ENCODE data around the gene KAT2A.

KAT2A gene

DNA sequence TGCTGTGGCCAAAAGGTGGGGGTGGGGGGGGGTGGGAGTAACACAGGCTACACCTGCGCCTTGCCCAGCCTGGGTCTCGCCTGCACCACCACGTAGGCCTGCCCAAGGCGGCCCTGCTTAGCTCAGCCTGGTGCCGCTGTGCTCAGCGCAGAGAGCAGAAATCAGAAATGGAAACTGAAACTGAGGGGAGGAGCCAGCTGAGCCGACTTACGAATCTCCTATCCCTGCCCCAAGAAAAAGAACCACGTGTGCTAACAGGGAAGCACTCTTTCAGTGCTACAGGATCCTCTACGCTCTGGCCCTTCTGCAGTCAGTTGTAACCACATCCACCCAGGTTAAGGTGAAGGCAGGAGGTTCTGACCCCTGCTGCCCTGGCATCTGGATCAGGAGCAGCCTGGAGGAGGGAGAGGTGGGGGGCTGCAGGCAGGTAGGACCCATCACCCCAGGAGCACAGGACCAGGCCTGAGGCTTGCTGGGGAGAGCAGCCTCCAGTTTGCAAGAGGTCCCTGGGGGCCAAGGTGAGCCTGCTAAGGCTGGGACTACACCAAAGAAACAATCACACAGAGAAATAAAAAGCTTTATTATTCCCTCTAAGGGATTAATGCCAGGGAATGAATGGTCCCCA is 8.5 kb downstream of the KAT2A start, which contains the start of gene DHX58:
Gene DHX58, minus strand, starts transcription at position 163 of the 625 bp plus-strand sequence. CDS start 822 bp downstream, outside the sequence.
- Histone ChIP-seq H3K9ac (ENCODE audit: low read depth, low read length) (no peak within 1 kb of the TSS), H3K36me3 (ENCODE audit: insufficient read depth, low read length) (no peaks in the 10 kb centered on the region), H3K9me3 (ENCODE audit: control insufficient read depth, insufficient read depth, low read length) (no peaks in the 10 kb centered on the region), H3K4me1 (ENCODE audit: insufficient read depth, low read length) (peaks cover 9% of the 10 kb centered on the region; the same call in 1 of the 2 replicates)

DNA sequence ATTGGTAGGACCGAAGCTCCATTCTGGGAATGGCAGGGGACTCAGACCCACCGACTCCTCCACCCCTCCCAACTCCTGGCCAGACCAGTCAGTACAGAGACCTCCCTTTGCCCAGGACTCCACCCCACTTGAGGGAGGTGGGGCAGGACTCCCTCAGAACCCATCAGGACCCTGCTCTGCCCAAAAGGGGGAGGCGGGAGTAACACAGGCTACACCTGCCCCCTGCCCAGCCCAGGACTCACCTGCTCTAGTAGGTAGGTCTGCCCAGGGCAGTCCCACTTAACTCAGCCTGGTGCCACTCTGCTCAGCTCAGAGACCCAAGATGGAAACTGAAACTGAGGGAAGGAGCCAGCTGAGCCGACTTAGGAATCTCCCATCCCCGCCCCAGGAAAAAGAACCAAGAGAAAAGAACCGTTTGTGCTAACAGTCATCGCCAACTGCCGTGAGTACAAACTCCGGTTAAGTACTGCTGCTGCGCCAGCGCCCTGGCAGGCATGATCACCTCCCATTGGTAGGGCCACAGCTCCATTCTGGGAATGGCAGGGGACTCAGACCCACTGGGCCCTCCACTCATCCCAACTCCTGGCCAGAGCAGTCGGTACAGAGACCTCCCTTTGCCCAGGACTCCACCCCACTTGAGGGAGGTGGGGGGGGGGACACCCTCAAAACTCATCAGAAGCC is 9.2 kb downstream of the KAT2A start:
- Histone ChIP-seq H3K4me1 (ENCODE audit: insufficient read depth, low read length) (peaks cover 9% of the 10 kb centered on the region; the same call in 1 of the 2 replicates), H3K36me3 (ENCODE audit: insufficient read depth, low read length) (no peaks in the 10 kb centered on the region), H3K9me3 (ENCODE audit: control insufficient read depth, insufficient read depth, low read length) (no peaks in the 10 kb centered on the region), H3K9ac (ENCODE audit: low read depth, low read length) (no peak overlapping the region)

DNA sequence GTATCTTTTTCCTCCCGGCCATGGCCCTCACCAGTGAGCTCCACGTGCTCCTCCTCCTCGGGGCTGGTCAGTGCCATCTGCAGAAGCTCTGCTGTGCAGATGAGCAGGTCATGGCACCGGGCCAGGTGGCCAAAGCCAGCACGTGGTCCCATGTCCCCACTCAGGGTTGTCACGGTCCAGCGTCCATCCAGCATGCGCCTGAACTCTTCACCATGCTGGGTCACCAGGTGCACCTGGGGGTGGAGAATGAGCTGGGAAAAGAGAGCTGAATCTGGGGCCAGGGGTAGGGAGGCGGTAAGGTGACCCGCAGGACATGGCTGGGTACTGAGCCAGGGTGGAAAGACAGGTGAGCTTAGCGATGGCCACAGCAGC is 9.9 kb downstream of the KAT2A start:
- H3K9ac ChIP-seq (ENCODE audit: low read depth, low read length), result no peak overlapping the region
- H3K4me1 ChIP-seq (ENCODE audit: insufficient read depth, low read length), result peaks cover 9% of the 10 kb centered on the region; the same call in 1 of the 2 replicates
- H3K36me3 ChIP-seq (ENCODE audit: insufficient read depth, low read length), result no peaks in the 10 kb centered on the region
- no peaks in the 10 kb centered on the region for H3K9me3 ChIP-seq (ENCODE audit: control insufficient read depth, insufficient read depth, low read length)

DNA sequence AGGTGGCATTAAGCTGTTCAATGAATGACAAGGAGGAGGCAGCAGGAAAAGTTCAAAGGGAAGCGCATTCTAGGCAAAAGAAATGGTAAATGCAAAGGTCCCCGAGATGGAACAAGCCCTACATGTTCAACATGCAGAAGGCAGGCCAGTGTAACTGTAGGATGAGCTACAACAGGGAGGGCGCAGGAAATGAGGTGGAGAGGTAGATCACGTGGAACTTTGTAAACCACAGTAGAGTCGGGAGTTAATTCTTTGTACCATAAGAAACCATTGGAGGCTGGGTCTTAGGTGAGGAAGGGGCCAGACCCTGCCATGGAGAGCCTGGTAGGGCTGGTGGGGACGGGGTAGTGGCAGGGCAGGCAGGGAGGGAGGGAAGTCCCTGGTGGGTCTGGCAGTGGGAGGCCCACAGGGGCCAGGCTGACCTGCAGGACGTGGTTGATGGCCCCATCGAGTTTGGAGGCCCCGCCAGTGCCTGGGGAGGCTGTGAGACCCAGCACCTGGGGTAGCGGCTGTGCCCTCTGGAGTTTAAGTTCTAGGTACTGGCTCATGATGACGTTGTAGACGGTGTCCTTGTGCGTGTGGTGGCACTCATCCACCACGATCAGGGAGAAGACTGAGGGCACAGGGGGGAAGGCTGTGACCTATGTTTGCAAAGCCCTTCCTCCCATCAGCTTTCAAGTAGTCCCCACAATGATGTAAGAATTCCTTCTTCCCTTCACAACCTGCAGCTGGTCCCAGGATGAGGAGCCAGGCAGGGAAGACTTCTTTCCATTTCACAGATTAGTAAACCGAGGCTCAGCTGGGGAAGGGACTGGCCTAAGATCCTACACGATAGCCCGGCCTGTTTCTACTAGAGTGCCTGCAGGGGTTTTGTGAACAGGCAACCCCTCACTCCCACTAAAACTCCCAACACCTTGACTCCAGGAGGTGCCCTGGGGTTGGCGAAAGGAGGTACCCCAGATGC is 10.6 kb downstream of the KAT2A start:
- Histone ChIP-seq H3K4me1 (ENCODE audit: insufficient read depth, low read length) (peaks cover 9% of the 10 kb centered on the region; the same call in 1 of the 2 replicates), H3K9me3 (ENCODE audit: control insufficient read depth, insufficient read depth, low read length) (no peaks in the 10 kb centered on the region), H3K9ac (ENCODE audit: low read depth, low read length) (no peak overlapping the region), H3K36me3 (ENCODE audit: insufficient read depth, low read length) (no peaks in the 10 kb centered on the region)

DNA sequence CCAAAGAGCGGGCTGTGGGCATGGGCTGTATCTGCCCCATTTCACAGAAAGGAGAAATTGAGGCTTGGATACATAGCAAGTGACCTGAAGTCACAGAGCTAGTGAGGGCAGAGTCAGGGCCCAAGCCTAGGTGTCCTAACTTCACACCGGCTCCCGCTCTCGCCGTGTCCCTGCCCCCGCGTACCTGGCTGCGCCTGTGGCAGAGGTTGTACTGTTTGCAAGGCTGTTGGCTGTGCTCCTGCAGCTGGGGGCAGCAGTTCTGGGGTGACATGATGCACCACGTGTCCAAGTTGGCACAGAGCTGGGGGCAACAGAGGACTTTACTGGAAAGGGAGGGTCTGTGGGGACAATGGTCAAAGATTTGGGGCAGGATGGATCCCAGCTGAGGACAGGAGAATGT is 12.1 kb downstream of the KAT2A start:
- Histone ChIP-seq H3K36me3 (ENCODE audit: insufficient read depth, low read length) (no peaks in the 10 kb centered on the region), H3K9ac (ENCODE audit: low read depth, low read length) (no peak overlapping the region), H3K4me1 (ENCODE audit: insufficient read depth, low read length) (peaks cover 9% of the 10 kb centered on the region; the same call in 1 of the 2 replicates), H3K9me3 (ENCODE audit: control insufficient read depth, insufficient read depth, low read length) (no peaks in the 10 kb centered on the region)

DNA sequence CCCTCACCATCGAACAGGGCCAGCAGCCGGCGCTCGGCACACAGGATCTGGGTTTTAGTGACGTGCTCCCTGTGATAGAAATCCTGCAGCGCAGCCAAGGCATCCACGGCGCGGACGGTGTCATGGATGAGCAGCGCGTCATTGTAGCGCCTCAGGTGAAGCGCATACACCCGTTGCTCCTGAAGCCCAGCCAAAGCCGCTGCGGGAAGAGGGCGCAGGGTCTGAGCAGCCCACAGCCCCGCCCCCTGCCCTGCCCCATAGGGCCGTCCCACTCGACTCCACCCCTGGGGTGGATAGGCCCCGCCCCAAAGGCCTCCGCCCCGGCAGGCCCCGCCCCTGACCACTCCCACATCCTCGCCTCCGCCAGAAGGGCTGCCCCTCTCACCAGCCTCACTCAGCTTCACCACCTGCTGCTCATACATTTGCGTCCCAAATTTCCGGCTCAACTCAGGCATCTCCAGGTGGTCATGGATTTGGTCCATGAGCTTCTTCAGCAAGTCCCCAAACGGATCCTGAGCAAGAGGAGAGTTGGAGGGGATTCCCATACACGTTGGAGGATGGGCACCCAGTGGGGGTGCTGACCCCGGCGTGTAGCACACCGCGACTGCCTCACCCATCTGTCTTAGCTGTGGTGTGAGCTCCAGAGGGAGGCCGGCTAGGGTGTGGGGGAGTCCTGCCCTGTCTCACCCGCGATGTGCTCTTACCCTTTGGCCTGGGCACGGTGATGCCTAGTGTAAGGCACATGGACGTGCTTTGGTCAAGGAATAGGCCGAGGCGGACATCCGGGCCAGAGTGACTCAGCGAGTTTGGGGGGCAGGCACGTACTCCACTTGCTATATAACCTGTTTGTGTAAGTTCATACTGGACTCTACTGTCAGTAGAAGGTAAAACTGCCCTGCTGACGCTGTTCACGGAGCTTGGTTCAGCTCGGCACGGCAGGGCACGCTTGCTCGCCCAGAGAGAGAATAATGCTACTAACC is 13.3 kb downstream of the KAT2A start:
- H3K9ac ChIP-seq (ENCODE audit: low read depth, low read length), result peak overlapping the region; percentile 37; the same call in 1 of the 2 replicates
- H3K9me3 ChIP-seq (ENCODE audit: control insufficient read depth, insufficient read depth, low read length), result no peaks in the 10 kb centered on the region
- H3K4me1 ChIP-seq (ENCODE audit: insufficient read depth, low read length), result peaks cover 9% of the 10 kb centered on the region; the same call in 1 of the 2 replicates
- no peaks in the 10 kb centered on the region for H3K36me3 ChIP-seq (ENCODE audit: insufficient read depth, low read length)

DNA sequence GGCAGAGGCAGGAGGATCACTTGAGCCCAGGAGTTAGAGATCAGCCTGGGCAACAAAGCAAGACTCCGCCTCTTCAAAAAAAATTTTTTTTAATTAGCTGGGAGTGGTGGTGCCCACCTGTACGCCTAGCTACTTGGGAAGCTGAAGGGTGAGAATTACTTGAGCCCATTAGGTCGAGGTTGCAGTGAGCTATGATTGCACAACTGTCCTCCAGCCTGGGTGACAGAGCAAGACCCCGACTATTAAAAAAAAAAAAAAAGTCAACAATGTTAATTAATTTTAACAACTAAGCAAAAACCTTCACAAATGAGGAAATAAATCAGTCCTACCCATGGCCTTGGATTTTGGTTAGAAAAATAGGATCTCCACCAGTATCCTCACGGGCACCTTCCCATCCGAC is 14.0 kb downstream of the KAT2A start:
- H3K4me1 ChIP-seq (ENCODE audit: insufficient read depth, low read length), result peaks cover 6% of the 10 kb centered on the region; the same call in 1 of the 2 replicates
- H3K9ac ChIP-seq (ENCODE audit: low read depth, low read length), result peak overlapping the region; percentile 37; the same call in 1 of the 2 replicates
- no peaks in the 10 kb centered on the region for H3K9me3 ChIP-seq (ENCODE audit: control insufficient read depth, insufficient read depth, low read length)

DNA sequence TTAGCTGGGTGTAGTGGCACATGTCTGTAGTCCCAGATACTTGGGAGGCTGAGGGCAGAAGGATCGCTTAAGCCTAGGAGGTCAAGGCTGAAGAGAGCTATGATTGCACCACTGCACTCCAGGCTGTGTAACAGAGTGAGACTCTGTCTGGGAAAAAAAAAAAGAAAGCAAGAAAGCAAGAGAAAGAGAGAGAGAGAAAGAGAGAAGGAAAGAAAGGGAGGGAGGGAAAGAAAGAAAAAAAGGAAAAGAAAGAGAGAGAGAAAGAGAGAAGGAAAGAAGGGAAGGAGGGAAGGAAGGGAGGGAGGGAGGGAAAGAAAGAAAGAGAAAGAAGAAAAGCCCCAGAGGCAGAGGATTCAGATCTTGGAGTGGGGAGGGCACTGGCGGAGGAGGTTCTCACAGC is 15.2 kb downstream of the KAT2A start:
- Histone ChIP-seq H3K4me1 (ENCODE audit: insufficient read depth, low read length) (peaks cover 6% of the 10 kb centered on the region; the same call in 1 of the 2 replicates), H3K9ac (ENCODE audit: low read depth, low read length) (no peak overlapping the region), H3K9me3 (ENCODE audit: control insufficient read depth, insufficient read depth, low read length) (no peaks in the 10 kb centered on the region), H3K36me3 (ENCODE audit: insufficient read depth, low read length) (no peaks in the 10 kb centered on the region)

More for the DNA sequence above, 14.0 kb downstream of the KAT2A start:
- H3K36me3 ChIP-seq (ENCODE audit: insufficient read depth, low read length), result no peaks in the 10 kb centered on the region

DNA sequence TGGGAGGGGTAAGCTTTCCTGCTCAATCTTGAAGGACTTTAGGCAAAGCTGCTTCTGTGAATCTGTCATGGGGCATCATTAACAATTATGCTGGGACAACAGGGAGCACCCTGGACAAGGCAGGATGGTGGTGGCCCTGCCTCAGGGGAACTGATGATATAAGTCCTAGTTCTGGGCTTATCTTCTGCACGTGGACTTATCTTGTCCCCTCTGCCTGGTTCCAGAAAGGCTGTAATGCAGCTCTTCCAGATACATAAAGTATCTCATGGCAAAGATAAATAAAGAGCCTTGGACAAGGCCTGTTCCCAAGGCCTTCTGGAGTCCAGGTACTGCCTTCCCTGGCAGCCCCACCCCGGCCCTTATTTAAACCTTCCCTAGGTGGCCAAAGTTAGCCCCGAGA is 16.9 kb downstream of the KAT2A start:
- Histone ChIP-seq H3K9ac (ENCODE audit: low read depth, low read length) (no peak overlapping the region), H3K9me3 (ENCODE audit: control insufficient read depth, insufficient read depth, low read length) (no peaks in the 10 kb centered on the region), H3K36me3 (ENCODE audit: insufficient read depth, low read length) (no peaks in the 10 kb centered on the region), H3K4me1 (ENCODE audit: insufficient read depth, low read length) (peaks cover 6% of the 10 kb centered on the region; the same call in 1 of the 2 replicates)

DNA sequence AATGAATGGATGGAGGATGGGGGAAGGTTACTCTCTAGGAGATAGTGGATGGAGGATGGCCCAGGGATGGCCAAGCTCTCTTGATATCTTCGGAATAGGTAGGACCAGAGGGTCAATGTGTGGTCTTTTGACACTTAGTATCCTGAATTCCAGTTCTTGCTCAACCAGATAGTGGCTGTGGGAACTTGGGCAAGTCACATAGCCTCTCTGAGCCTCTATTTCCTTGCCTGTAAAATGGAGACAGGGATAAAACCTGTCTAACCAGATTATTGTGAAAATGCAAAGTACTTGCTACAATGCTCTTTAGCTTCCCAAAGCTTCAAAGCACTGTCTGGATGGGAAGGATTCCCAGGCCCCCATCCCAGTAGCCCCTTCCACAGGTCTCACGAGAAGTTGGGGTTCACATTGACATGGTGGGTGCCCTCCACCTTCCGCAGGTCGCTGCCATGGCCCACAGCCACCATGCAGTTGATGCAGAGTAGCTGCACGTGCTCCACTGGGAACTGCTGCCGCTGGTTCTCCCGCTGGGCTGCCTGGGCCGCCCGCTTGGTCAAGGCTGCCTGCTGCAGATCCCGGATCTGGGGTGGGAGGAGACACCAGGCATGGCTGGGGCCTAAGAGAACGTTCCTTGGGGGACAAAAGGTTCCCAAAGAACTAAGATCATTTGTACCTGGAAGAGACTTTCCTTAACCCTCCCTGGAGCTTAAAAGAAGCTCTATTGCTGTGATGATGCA is 17.8 kb downstream of the KAT2A start:
- Histone ChIP-seq H3K9ac (ENCODE audit: low read depth, low read length) (no peak overlapping the region), H3K4me1 (ENCODE audit: insufficient read depth, low read length) (peaks cover 6% of the 10 kb centered on the region; the same call in 1 of the 2 replicates), H3K9me3 (ENCODE audit: control insufficient read depth, insufficient read depth, low read length) (no peaks in the 10 kb centered on the region), H3K36me3 (ENCODE audit: insufficient read depth, low read length) (no peaks in the 10 kb centered on the region)

DNA sequence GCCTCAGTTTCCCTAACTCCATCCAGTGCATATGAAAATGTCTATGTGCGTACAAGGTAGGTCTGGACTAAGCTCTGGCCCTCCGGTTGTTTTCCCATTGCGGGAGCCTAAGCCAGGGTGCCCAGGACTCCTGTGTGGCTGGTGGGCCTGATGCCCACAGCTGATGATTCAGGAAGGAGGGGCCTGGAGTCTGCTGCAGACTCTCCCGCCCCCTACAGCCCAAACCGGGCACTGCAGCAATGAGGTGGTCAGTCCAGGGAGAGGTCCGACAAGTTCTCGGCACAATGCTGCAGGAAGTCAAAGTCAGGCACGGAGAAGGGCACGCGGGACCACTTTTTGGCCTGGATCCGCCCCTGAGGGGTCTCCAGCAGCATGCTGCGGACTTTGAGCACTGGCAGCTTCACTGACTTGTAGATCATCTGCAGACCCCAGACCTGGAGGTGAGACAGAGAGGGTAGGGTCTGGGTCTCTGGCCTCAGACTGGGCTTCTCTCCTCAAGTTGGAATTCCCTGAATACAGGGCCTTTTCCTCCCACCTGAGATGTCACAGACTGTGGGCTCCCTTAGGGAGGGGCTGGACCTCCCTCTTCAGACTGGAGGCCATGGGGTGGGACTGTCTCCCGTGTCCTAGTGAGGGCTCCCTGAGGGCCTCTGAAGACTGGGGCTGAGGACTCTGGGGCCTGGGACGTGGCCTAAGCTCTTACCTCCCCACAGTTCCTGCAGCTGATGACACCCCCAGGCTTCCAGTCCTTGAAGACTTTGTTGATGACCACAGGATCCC is 19.5 kb downstream of the KAT2A start:
- Histone ChIP-seq H3K9ac (ENCODE audit: low read depth, low read length) (no peak overlapping the region), H3K9me3 (ENCODE audit: control insufficient read depth, insufficient read depth, low read length) (no peaks in the 10 kb centered on the region), H3K4me1 (ENCODE audit: insufficient read depth, low read length) (peaks cover 9% of the 10 kb centered on the region; the same call in 1 of the 2 replicates), H3K36me3 (ENCODE audit: insufficient read depth, low read length) (no peaks in the 10 kb centered on the region)

DNA sequence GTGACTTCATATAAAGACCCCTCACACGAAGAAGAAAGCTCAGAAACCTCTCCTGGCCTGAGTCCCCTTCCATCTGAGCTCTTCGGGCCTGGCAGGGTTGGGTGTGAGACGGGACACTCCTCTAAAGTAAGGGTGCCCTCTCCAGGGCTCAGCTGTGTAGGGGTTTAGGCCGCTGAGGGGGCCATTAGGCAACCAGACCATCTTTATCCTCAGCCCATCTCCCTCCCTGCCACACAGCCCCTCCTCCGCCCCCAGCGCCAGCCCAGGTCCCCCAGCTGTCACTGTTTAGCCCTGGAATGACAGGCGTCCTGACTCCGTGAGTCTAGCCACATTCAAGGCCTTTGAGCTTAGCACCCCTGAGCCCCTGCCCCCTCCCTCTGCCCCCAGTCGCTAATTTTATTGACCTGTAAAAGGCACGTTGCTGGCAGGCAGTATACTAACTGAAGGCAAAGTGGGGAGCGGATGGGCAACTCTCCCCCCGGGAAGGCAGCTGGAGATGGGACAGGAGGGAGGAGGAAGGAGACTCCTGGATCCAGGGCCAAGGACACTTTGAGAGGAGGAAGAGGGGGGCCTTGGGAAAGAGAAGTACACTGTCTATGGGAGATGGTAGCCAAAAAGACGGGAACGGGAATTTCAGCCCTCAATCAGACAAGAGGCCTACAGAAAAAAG is 22.3 kb downstream of the KAT2A start:
- Histone ChIP-seq H3K36me3 (ENCODE audit: insufficient read depth, low read length) (no peaks in the 10 kb centered on the region), H3K4me1 (ENCODE audit: insufficient read depth, low read length) (peaks cover 12% of the 10 kb centered on the region; the same call in 1 of the 2 replicates)

More for the DNA sequence above, 22.3 kb downstream of the KAT2A start:
- Histone ChIP-seq H3K9me3 (ENCODE audit: control insufficient read depth, insufficient read depth, low read length) (no peaks in the 10 kb centered on the region), H3K9ac (ENCODE audit: low read depth, low read length) (no peak overlapping the region; the same call in 1 of the 2 replicates)

All from ES-I3 (cell line).